Rectal smooth muscle tissue (tissue), 1 donor: ENCODE data around the gene MED23.
A peak's percentile ranks its signal among the peaks of the same experiment; 100 is the strongest.

ENCODE experiments used
- H3K27ac ChIP-seq: one replicate; pipeline ENCODE4 v1.7.0; 2013; ENCODE audit warnings: low read depth, low read length, inconsistent platforms
- H3K27me3 ChIP-seq: one replicate; pipeline ENCODE4 v1.7.0; 2013; ENCODE audit warnings: low read length; ENCODE audit not compliant: control insufficient read depth, insufficient read depth
- H3K36me3 ChIP-seq: one replicate; pipeline ENCODE4 v1.7.0; 2013; ENCODE audit warnings: low read length; ENCODE audit not compliant: control insufficient read depth, insufficient read depth
- H3K4me1 ChIP-seq: one replicate; pipeline ENCODE4 v1.7.0; 2013; ENCODE audit warnings: low read length; ENCODE audit not compliant: control insufficient read depth, insufficient read depth
- H3K4me3 ChIP-seq: one replicate; pipeline ENCODE4 v1.7.0; 2013; ENCODE audit warnings: low read length
- H3K9ac ChIP-seq: one replicate; pipeline ENCODE4 v1.7.0; 2013; ENCODE audit warnings: low read length

Gene MED23, protein sequence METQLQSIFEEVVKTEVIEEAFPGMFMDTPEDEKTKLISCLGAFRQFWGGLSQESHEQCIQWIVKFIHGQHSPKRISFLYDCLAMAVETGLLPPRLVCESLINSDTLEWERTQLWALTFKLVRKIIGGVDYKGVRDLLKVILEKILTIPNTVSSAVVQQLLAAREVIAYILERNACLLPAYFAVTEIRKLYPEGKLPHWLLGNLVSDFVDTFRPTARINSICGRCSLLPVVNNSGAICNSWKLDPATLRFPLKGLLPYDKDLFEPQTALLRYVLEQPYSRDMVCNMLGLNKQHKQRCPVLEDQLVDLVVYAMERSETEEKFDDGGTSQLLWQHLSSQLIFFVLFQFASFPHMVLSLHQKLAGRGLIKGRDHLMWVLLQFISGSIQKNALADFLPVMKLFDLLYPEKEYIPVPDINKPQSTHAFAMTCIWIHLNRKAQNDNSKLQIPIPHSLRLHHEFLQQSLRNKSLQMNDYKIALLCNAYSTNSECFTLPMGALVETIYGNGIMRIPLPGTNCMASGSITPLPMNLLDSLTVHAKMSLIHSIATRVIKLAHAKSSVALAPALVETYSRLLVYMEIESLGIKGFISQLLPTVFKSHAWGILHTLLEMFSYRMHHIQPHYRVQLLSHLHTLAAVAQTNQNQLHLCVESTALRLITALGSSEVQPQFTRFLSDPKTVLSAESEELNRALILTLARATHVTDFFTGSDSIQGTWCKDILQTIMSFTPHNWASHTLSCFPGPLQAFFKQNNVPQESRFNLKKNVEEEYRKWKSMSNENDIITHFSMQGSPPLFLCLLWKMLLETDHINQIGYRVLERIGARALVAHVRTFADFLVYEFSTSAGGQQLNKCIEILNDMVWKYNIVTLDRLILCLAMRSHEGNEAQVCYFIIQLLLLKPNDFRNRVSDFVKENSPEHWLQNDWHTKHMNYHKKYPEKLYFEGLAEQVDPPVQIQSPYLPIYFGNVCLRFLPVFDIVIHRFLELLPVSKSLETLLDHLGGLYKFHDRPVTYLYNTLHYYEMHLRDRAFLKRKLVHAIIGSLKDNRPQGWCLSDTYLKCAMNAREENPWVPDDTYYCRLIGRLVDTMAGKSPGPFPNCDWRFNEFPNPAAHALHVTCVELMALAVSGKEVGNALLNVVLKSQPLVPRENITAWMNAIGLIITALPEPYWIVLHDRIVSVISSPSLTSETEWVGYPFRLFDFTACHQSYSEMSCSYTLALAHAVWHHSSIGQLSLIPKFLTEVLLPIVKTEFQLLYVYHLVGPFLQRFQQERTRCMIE (N-terminal part only)

DNA sequence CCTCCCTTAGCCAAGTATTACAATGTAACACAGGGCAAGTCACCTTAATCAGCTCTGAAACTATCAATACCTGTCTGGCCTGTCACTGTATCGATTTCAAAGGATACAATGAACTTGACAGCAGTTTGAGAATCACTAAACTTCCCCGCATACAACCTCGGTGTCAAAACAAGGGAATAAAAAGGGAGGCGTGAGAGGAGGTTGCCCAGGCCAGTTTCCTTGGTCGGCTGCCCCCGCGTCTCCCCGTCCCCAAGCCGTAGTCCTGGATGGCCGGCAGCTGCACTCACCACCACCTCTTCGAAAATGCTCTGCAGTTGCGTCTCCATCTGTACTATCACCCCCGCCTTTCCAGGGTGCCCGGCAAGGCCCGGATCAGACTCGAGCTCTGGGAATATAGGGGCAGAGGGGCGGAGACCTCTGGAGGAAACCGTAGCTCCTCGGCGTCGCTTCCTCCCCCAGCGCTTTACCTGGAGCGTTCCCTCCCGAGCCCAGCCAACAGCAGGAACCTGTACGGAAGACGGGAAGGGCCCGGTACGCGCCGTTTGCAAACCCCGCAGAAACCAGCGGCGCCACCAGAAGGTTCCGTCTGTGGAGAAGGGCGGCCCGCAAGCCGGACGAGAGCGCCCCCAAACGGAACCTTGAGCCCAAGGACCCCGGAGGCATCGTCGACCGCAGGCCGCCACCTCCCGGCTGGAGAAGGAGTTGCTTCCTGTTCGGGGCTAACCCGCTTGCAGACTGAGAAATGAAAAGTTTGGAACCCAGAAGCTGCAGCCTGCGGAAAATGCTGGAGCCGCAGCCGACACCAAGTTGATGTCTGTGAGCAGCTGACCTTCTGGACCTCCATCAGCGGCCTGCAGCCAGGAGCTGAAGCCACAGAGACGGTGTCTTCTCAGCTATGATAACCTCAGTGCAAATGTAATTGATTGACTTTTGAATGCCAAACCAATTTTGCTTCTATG is at the start of gene MED23:
Gene MED23 (minus strand): TSS at position 519 of the 959 bp plus-strand sequence. CDS start 193 bp downstream, at position 326.
- no peaks in the 10 kb centered on the region for H3K27me3 ChIP-seq
- H3K9ac ChIP-seq: peak within 1 kb of the TSS; percentile 91
- H3K27ac ChIP-seq: peak within 1 kb of the TSS; percentile 70
- peaks cover 3% of the 10 kb centered on the region for H3K4me1 ChIP-seq
- H3K4me3 ChIP-seq: peak within 1 kb of the TSS; percentile 93
- peaks cover 7% of the 10 kb centered on the region for H3K36me3 ChIP-seq

DNA sequence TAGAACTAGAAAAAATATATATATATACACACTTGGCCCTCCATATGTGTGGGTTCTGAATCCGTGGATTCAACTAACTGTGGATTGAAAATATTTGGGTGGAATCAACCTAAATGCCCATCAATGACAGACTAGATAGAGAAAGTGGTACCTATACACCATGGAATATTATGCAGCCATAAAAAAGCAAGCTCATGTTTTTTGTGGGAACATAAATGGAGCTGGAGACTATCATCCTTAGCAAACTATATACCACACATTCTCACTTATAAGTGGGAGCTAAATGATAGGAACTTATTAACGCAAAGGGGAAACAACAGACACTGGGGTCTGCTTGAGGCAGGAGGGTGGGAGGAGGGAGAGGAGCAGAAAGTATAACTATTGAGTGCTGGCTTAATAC is 45.1 kb upstream of the MED23 start:
- Histone ChIP-seq H3K36me3 (no peaks in the 10 kb centered on the region), H3K9ac (no peak overlapping the region), H3K27me3 (no peaks in the 10 kb centered on the region), H3K4me3 (no peak overlapping the region), H3K27ac (no peak overlapping the region), H3K4me1 (no peaks in the 10 kb centered on the region)

DNA sequence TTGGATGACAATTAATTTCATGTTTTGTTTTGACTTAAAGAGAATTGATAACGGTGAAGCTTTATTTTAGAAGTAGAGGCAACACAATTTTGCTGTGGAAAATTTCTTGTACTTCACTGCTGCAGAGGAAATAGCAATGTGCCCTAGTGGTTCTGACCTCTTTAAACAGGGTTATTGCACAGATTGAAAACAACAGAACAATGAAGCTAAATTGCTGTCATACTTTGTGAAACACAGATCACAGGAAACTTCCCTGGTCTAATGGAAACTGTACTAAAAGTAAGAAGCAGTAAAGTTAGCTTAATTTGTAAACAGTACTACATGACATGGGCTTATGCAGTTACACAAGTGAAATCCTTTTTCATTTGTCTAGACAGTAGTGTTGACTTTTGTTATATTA is 41.8 kb upstream of the MED23 start:
- Histone ChIP-seq H3K27ac (no peak overlapping the region), H3K9ac (no peak overlapping the region), H3K4me1 (no peaks in the 10 kb centered on the region), H3K36me3 (no peaks in the 10 kb centered on the region), H3K4me3 (no peak overlapping the region), H3K27me3 (no peaks in the 10 kb centered on the region)

DNA sequence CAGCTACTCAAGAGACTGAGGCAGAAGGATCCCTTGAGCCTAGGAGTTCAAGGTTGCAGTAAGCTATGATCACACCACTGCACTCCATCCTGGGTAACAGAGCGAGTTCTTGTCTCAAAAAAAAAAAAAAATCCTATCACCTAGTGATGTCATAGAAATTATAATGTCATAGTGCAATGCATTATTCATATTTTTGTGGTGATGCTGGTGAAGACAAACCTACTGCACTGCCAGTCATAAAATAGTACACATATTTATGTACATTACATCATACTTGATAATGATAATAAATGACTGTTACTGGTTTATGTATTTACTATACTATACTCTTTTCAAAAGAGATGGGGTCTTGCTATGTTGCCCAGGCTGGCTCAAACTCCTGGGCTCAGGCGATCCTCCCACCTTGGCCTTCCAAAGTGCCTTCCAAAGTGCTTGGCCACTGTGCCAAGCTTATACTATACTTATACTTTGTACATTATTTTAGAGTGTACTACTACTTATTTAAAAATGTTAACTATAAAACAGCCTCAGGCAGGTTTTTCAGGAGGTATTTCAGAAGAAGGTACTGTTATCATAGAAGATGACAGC is 35.6 kb upstream of the MED23 start:
- no peaks in the 10 kb centered on the region for H3K27me3 ChIP-seq

DNA sequence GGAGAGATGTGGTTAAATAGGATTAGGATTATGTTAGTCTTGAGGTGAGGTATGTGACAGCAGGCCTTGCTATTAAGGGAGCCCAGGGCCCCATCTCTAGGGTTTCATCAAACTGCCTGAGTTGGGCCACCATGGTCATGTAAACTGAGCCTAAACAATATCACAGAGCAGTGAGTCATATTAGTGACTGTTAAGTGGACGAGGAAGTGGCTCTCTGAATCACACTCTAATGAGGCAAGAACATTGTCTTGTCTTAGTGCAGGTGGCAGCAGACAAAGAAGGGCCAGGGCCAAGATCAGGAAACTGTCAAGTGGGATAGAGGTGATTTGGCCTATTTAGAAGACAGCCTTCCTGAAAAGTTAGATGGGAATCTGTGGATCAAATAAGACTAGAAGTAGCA is 32.2 kb upstream of the MED23 start:
- no peak overlapping the region for H3K9ac ChIP-seq
- H3K4me1 ChIP-seq: no peaks in the 10 kb centered on the region
- no peaks in the 10 kb centered on the region for H3K36me3 ChIP-seq
- no peak overlapping the region for H3K4me3 ChIP-seq
- no peak overlapping the region for H3K27ac ChIP-seq
- H3K27me3 ChIP-seq: no peaks in the 10 kb centered on the region

More for the DNA sequence above, 35.6 kb upstream of the MED23 start:
- no peak overlapping the region for H3K27ac ChIP-seq
- no peaks in the 10 kb centered on the region for H3K36me3 ChIP-seq
- H3K4me1 ChIP-seq: no peaks in the 10 kb centered on the region
- H3K4me3 ChIP-seq: no peak overlapping the region
- no peak overlapping the region for H3K9ac ChIP-seq

DNA sequence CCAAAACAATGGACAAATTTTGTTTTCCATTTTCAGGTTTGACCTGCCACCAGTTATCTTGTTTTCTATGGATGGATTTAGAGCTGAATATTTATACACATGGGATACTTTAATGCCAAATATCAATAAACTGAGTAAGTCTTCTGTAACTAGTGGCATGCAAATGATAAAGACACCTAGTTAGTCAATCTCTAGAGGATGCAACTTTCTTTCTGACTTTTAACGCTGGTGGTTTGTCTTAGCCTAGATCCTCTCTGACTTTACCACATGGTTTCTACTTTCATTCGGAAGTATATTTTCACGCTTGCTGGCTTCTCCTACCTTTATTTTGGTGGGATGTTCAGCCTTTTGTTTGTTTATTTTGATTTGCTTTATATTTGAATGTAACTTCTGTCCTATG is 30.2 kb upstream of the MED23 start:
- H3K36me3 ChIP-seq: no peaks in the 10 kb centered on the region
- no peaks in the 10 kb centered on the region for H3K4me1 ChIP-seq
- H3K27ac ChIP-seq: no peak overlapping the region
- no peak overlapping the region for H3K4me3 ChIP-seq
- no peaks in the 10 kb centered on the region for H3K27me3 ChIP-seq
- H3K9ac ChIP-seq: no peak overlapping the region

DNA sequence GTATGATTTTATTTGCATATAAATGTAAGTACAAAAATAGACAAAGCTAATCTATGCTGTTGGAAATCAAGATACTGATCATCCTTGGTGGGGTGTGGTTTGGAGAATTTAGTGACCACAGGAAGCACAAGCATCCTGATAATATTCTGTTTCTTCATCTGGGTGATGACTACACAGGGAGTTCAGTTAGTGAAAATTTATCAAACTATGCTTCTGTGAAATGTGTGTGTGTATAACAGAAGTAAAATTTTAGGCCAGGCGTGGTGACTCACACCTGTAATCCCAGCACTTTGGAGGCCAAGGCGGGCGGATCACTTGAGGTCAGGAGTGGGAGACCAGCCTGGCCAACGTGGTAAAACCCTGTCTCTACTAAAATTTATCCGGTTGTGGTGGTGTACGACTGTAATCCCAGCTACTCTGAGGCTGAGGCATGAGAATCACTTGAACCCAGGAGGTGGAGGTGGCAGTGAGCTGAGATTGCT is 29.6 kb upstream of the MED23 start:
- Histone ChIP-seq H3K36me3 (no peaks in the 10 kb centered on the region), H3K4me3 (no peak overlapping the region), H3K27me3 (no peaks in the 10 kb centered on the region), H3K9ac (no peak overlapping the region), H3K4me1 (no peaks in the 10 kb centered on the region), H3K27ac (no peak overlapping the region)

DNA sequence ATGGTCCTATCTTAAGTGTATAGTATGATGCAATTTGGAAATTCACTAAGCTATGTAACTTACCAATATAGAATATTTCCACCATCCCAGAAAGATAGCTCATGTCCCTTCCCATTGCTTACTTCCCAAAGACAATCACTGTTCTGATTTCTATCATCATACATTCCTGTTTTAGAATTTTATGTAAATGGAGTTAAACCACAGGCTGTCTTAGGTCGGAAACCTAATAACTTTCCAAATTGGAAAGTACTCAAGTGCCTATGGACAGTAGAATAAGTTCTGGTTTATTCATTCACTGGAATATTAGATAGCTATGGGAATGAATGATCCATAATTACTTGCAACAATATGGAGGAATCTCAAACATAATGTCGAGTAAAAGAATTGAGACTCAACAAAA is 29.2 kb upstream of the MED23 start:
- Histone ChIP-seq H3K27ac (no peak overlapping the region), H3K4me1 (no peaks in the 10 kb centered on the region), H3K9ac (no peak overlapping the region), H3K36me3 (no peaks in the 10 kb centered on the region), H3K27me3 (no peaks in the 10 kb centered on the region), H3K4me3 (no peak overlapping the region)

DNA sequence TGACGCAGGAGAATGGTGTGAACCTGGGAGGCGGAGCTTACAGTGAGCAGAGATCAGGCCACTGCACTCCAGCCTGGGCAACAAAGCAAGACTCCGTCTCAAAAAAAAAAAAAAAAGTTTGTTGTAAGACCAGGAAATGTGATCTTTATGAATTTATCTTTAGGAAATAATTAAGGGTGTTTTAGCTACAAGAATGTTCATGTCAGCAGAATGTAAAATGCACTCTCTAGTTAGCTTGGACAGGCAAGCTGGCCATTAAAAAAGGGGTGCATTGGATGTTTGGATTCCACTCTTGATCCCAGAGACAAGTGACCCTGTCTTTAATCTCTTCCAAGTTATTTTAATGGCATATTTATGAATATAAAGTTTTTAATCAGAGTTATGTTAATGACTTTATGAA is 28.6 kb upstream of the MED23 start:
- Histone ChIP-seq H3K4me1 (no peaks in the 10 kb centered on the region), H3K36me3 (no peaks in the 10 kb centered on the region), H3K4me3 (no peak overlapping the region), H3K27ac (no peak overlapping the region), H3K9ac (no peak overlapping the region), H3K27me3 (no peaks in the 10 kb centered on the region)

DNA sequence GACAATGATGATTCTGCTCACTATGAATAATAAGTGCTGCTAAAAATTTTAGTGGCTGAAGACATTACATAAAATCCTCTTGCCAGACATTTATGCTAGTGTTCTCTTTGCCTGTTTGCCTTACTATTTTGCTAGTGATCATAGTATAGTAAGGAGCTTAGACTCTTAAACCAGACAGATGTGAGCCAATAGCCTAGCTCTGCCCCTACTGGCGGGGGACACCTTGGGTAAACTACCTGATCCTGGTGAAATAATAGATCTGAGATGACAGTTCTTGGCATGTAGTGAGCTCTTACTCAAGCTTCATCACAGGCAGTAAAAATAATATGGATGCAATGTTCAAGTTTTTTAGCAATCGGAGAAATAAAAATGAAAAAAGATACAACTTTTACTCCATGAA is 27.9 kb upstream of the MED23 start:
- no peak overlapping the region for H3K27ac ChIP-seq
- no peak overlapping the region for H3K4me3 ChIP-seq
- H3K27me3 ChIP-seq: no peaks in the 10 kb centered on the region
- no peaks in the 10 kb centered on the region for H3K36me3 ChIP-seq
- H3K4me1 ChIP-seq: no peaks in the 10 kb centered on the region
- H3K9ac ChIP-seq: no peak overlapping the region

DNA sequence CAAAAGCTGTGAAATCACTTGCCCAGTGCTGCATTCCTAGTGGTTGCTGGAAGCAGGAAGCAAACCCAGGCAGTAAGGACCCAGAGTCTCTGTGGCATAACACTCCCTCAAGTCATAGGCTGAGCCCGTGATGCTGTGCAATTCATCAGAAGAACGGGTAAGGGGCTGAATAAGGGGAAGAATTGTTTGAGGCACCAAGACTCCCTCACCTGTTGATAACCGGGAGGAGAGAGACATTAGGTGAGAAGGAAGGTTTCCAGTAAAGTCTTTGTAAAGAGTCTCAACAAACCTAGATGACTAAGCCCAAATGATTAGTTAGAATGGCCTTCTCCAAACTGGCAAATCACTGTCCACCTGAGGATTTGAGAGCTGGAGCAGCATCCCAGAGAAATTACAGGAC is 27.3 kb upstream of the MED23 start:
- Histone ChIP-seq H3K9ac (no peak overlapping the region), H3K27me3 (no peaks in the 10 kb centered on the region), H3K4me1 (no peaks in the 10 kb centered on the region), H3K27ac (no peak overlapping the region), H3K36me3 (no peaks in the 10 kb centered on the region), H3K4me3 (no peak overlapping the region)
